Lower leg skin (tissue), 3 donors: ENCODE measurements around the gene NNT.

Source experiments
- CTCF ChIP-seq, 3 donors: fragments of 450-650 bp; IDR thresholded peaks; one replicate each; pipeline ENCODE4 v1.5.1; 2016; ENCODE audit warnings: antibody characterized with exemption in 3 of 3, mild to moderate bottlenecking in 3 of 3, moderate library complexity in 2 of 3
- POLR2A ChIP-seq, 2 donors: fragments of 450-650 bp; IDR thresholded peaks; one replicate each; pipeline ENCODE4 v1.6.1; 2016 to 2017; ENCODE audit warnings: antibody characterized with exemption in 2 of 2, mild to moderate bottlenecking in 1 of 2, moderate library complexity in 1 of 2

GRCh38 chr5:43590700-43591099, 12.3 kb upstream of the NNT start:
- TF ChIP-seq CTCF (IDR thresholded peaks at IDR 0.05) (no peak), POLR2A (IDR thresholded peaks at IDR 0.05) (no peak)
